Measurements from ENCODE around the gene ZNF423. TPM values are rescaled to one million over a fixed set of nuclear protein-coding genes. Genes with fewer than 3 reads are reported as not detected.
A peak's percentile ranks its signal among the peaks of the same experiment; 100 is the strongest.

ZNF423 gene
- total and polyA plus RNA-seq, 3 experiments from 2014 or later: not detected

DNA sequence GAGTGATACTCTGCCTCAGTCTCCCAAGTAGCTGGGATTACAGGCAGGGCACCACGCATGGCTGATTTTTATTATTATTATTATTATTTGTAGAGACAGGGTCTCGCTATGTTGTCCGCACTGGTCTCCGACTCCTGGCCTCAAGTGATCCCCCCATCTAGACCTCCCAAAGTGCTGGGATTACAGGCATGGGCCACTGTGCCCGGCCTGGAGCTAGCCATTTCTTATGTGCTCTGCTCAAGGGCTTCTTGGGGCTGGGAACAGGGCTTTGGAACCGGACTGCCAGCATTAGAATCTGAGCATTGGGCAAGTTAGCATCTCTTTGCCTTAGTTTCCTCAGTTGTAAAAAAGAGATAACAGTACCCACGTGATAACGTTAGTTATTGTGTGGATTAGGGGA is 371.0 kb downstream of the ZNF423 start:
- H3K27ac Mint-ChIP-seq: no peak overlapping the region
- H3K27ac ChIP-seq (ENCODE audit: low read depth, low read length): no peak overlapping the region
- peaks cover 0 to 2% (median 0%) of the 10 kb centered on the region in 3 donors for H3K4me1 Mint-ChIP-seq
- no peak for DNase-seq
- CTCF ChIA-PET: no interaction called here
- peaks cover 6 to 7% of the 10 kb centered on the region in 2 donors for H3K27me3 Mint-ChIP-seq
- no peaks in the 10 kb centered on the region for H3K27me3 ChIP-seq (ENCODE audit: insufficient read depth, low read length, poor library complexity, severe bottlenecking)
- no peaks in the 10 kb centered on the region for H3K36me3 ChIP-seq (ENCODE audit: insufficient read depth, low read length)
- H3K4me1 ChIP-seq (ENCODE audit: insufficient read depth, low read length): peaks cover 5% of the 10 kb centered on the region
- peaks cover 0 to 4% (median 0%) of the 10 kb centered on the region in 5 donors for H3K9me3 Mint-ChIP-seq
- POLR2A ChIA-PET: no interaction called here
- no peak overlapping the region for H3K4me3 Mint-ChIP-seq
- no peaks in the 10 kb centered on the region for H3K9me3 ChIP-seq (ENCODE audit: low read length)
- H3K36me3 Mint-ChIP-seq: no peaks in the 10 kb centered on the region
- H3K4me3 ChIP-seq (ENCODE audit: low read length): no peak overlapping the region

GRCh38 chr16:49484451-49484849 is 371.5 kb downstream of the ZNF423 start:
- Histone ChIP-seq H3K9me3 (ENCODE audit: low read length) (no peaks in the 10 kb centered on the region), H3K4me3 (ENCODE audit: low read length) (no peak overlapping the region), H3K27ac (ENCODE audit: low read depth, low read length) (no peak overlapping the region), H3K27me3 (ENCODE audit: insufficient read depth, low read length, poor library complexity, severe bottlenecking) (no peaks in the 10 kb centered on the region), H3K4me1 (ENCODE audit: insufficient read depth, low read length) (peaks cover 5% of the 10 kb centered on the region), H3K36me3 (ENCODE audit: insufficient read depth, low read length) (no peaks in the 10 kb centered on the region)
- no peaks in the 10 kb centered on the region for H3K36me3 Mint-ChIP-seq
- H3K4me1 Mint-ChIP-seq: peaks cover 0 to 2% (median 0%) of the 10 kb centered on the region in 3 donors
- DNase-seq: no peak
- POLR2A ChIA-PET: no interaction called here
- peaks cover 6 to 7% of the 10 kb centered on the region in 2 donors for H3K27me3 Mint-ChIP-seq
- peaks cover 0 to 4% (median 0%) of the 10 kb centered on the region in 5 donors for H3K9me3 Mint-ChIP-seq
- CTCF ChIA-PET: no interaction called here
- no peak overlapping the region for H3K27ac Mint-ChIP-seq
- H3K4me3 Mint-ChIP-seq: no peak overlapping the region

DNA sequence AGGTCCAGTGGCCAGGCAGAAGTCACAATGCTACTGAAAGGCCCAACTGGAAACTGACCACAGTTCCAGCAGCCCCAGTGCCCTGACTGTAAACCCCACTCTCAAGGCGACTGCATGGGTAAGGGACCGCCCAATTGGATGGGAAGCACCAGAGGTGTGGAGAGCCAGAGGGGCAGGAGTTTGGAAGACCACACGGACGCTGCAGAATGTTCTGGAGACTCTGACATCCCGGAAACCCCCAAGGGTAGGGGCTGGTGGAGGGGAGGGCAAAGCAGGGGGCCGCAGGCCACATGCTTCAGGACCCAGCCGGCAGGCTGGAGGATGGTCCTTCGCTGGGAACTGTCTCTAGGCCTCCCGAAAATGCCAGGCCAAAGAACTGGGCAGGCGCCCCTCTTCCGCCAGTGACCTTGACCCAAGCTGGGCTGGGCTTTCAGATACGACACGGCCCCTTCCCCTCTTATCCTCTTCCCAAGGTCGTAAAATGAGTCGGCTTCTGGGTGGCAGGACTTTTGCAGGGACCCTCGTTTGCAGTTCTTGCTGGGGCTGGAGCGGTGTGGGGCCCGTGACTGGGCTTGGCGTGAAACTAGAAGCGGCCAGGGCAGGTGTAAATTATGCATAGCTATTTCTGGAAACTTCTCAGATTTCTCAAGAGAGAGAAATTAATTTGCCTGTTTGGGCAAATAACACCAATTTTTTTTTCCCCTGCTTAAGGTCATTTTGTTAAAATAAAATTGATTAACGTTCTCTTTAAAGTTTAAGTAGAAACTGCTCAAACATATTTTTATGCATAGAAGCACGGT is 372.1 kb downstream of the ZNF423 start:
- Mint-ChIP-seq H3K27me3 (peaks cover 6 to 7% of the 10 kb centered on the region in 2 donors), H3K4me3 (no peak overlapping the region), H3K27ac (no peak overlapping the region), H3K4me1 (peaks cover 0 to 2% (median 0%) of the 10 kb centered on the region in 3 donors), H3K36me3 (no peaks in the 10 kb centered on the region), H3K9me3 (peaks cover 0 to 4% (median 0%) of the 10 kb centered on the region in 5 donors)
- H3K4me1 ChIP-seq (ENCODE audit: insufficient read depth, low read length): peaks cover 5% of the 10 kb centered on the region
- H3K9me3 ChIP-seq (ENCODE audit: low read length): no peaks in the 10 kb centered on the region
- DNase-seq: no peak
- no peaks in the 10 kb centered on the region for H3K36me3 ChIP-seq (ENCODE audit: insufficient read depth, low read length)
- ChIA-PET CTCF (no interaction called here), POLR2A (no interaction called here)
- no peaks in the 10 kb centered on the region for H3K27me3 ChIP-seq (ENCODE audit: insufficient read depth, low read length, poor library complexity, severe bottlenecking)
- no peak overlapping the region for H3K4me3 ChIP-seq (ENCODE audit: low read length)
- H3K27ac ChIP-seq (ENCODE audit: low read depth, low read length): no peak overlapping the region

- Histone ChIP-seq H3K36me3 (ENCODE audit: insufficient read depth, low read length) (no peaks in the 10 kb centered on the region), H3K27ac (ENCODE audit: low read depth, low read length) (no peak overlapping the region), H3K9me3 (ENCODE audit: low read length) (no peaks in the 10 kb centered on the region), H3K4me1 (ENCODE audit: insufficient read depth, low read length) (peaks cover 5% of the 10 kb centered on the region), H3K27me3 (ENCODE audit: insufficient read depth, low read length, poor library complexity, severe bottlenecking) (no peaks in the 10 kb centered on the region), H3K4me3 (ENCODE audit: low read length) (no peak overlapping the region)
- H3K36me3 Mint-ChIP-seq: no peaks in the 10 kb centered on the region
- H3K27ac Mint-ChIP-seq: no peak overlapping the region
- peaks cover 6 to 7% of the 10 kb centered on the region in 2 donors for H3K27me3 Mint-ChIP-seq
- no peak overlapping the region for H3K4me3 Mint-ChIP-seq
- POLR2A ChIA-PET: no interaction called here
- peaks cover 0 to 4% (median 0%) of the 10 kb centered on the region in 5 donors for H3K9me3 Mint-ChIP-seq
- CTCF ChIA-PET: no interaction called here
- no peak for DNase-seq
- H3K4me1 Mint-ChIP-seq: peaks cover 0 to 2% (median 0%) of the 10 kb centered on the region in 3 donors
Measured at GRCh38 chr16:49483251-49483650, 372.7 kb downstream of the ZNF423 start.

- H3K36me3 Mint-ChIP-seq: no peaks in the 10 kb centered on the region
- Histone ChIP-seq H3K27ac (ENCODE audit: low read depth, low read length) (no peak overlapping the region), H3K36me3 (ENCODE audit: insufficient read depth, low read length) (no peaks in the 10 kb centered on the region), H3K27me3 (ENCODE audit: insufficient read depth, low read length, poor library complexity, severe bottlenecking) (no peaks in the 10 kb centered on the region), H3K4me3 (ENCODE audit: low read length) (no peak overlapping the region), H3K4me1 (ENCODE audit: insufficient read depth, low read length) (peaks cover 5% of the 10 kb centered on the region), H3K9me3 (ENCODE audit: low read length) (no peaks in the 10 kb centered on the region)
- H3K4me1 Mint-ChIP-seq: peaks cover 0 to 2% (median 0%) of the 10 kb centered on the region in 3 donors
- ChIA-PET CTCF (no interaction called here), POLR2A (no interaction called here)
- peak in 1 of 5 donors; percentile 4 for DNase-seq
- H3K27ac Mint-ChIP-seq: no peak overlapping the region
- H3K4me3 Mint-ChIP-seq: no peak overlapping the region
- peaks cover 6 to 7% of the 10 kb centered on the region in 2 donors for H3K27me3 Mint-ChIP-seq
- peaks cover 0 to 4% (median 0%) of the 10 kb centered on the region in 5 donors for H3K9me3 Mint-ChIP-seq
Measured at GRCh38 chr16:49482690-49483089, 373.2 kb downstream of the ZNF423 start.

DNA sequence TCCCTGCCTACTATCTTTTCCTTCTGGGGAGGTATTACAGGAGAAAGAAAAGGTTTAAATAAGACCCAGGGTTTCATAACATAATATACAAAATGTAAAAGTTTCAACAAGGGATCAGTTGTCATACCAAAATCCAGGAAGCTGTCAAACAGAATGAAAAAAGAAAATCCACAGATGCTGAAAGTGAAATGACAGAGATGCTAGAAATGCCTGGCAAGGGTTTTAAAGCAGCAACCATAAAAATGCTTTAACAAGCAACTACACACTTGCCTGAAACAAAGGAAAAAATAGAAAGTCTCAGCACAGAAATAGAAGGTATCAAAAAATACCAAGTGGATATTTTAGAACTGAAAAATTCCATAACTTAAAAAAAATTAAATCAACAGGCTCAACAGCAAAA is 377.3 kb downstream of the ZNF423 start:
- POLR2A ChIA-PET: no interaction called here
- DNase-seq: no peak
- H3K4me3 Mint-ChIP-seq: no peak overlapping the region
- no peaks in the 10 kb centered on the region for H3K36me3 Mint-ChIP-seq
- no peaks in the 10 kb centered on the region for H3K36me3 ChIP-seq (ENCODE audit: insufficient read depth, low read length)
- no peaks in the 10 kb centered on the region for H3K27me3 ChIP-seq (ENCODE audit: insufficient read depth, low read length, poor library complexity, severe bottlenecking)
- H3K27me3 Mint-ChIP-seq: peaks cover 6 to 7% of the 10 kb centered on the region in 2 donors
- peaks cover 0 to 2% (median 0%) of the 10 kb centered on the region in 3 donors for H3K4me1 Mint-ChIP-seq
- H3K9me3 Mint-ChIP-seq: no peaks in the 10 kb centered on the region
- no peaks in the 10 kb centered on the region for H3K4me1 ChIP-seq (ENCODE audit: insufficient read depth, low read length)
- CTCF ChIA-PET: no interaction called here
- H3K4me3 ChIP-seq (ENCODE audit: low read length): no peak overlapping the region
- H3K27ac Mint-ChIP-seq: no peak overlapping the region
- no peak overlapping the region for H3K27ac ChIP-seq (ENCODE audit: low read depth, low read length)
- no peaks in the 10 kb centered on the region for H3K9me3 ChIP-seq (ENCODE audit: low read length)

DNA sequence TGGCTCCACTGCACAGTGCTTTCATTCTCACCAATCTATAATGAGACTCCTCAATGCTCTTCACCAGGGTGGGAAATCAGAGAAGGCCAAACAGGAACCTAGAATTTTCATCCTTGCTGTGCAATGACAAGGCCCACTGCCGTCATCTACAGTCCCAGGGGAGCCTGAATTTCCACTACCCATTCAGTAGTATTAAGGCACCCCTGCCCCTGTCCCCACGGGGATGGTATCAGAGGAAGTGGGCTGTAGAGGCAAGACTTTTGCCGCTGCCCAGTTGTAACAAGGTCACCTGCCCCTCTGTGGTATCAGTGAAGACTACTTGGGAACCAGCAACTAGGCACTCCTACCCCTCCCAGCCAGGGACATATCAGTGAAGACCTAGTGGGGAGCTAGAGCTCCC is 377.8 kb downstream of the ZNF423 start:
- H3K4me1 Mint-ChIP-seq: peaks cover 0 to under 1% (median 0%) of the 10 kb centered on the region in 3 donors
- H3K9me3 Mint-ChIP-seq: no peaks in the 10 kb centered on the region
- H3K4me3 Mint-ChIP-seq: no peak overlapping the region
- no peak overlapping the region for H3K27ac ChIP-seq (ENCODE audit: low read depth, low read length)
- no peak overlapping the region for H3K27ac Mint-ChIP-seq
- H3K36me3 ChIP-seq (ENCODE audit: insufficient read depth, low read length): no peaks in the 10 kb centered on the region
- H3K4me3 ChIP-seq (ENCODE audit: low read length): no peak overlapping the region
- H3K27me3 Mint-ChIP-seq: peaks cover 4 to 5% of the 10 kb centered on the region in 2 donors
- DNase-seq: peak in 1 of 5 donors; percentile 13
- ChIA-PET POLR2A (no interaction called here), CTCF (no interaction called here)
- H3K36me3 Mint-ChIP-seq: no peaks in the 10 kb centered on the region
- no peaks in the 10 kb centered on the region for H3K4me1 ChIP-seq (ENCODE audit: insufficient read depth, low read length)
- no peaks in the 10 kb centered on the region for H3K9me3 ChIP-seq (ENCODE audit: low read length)
- no peaks in the 10 kb centered on the region for H3K27me3 ChIP-seq (ENCODE audit: insufficient read depth, low read length, poor library complexity, severe bottlenecking)

GRCh38 chr16:49477250-49477895 is 378.5 kb downstream of the ZNF423 start:
- no peaks in the 10 kb centered on the region for H3K9me3 Mint-ChIP-seq
- H3K27me3 ChIP-seq (ENCODE audit: insufficient read depth, low read length, poor library complexity, severe bottlenecking): no peaks in the 10 kb centered on the region
- H3K27ac Mint-ChIP-seq: no peak overlapping the region
- no peak overlapping the region for H3K4me3 ChIP-seq (ENCODE audit: low read length)
- POLR2A ChIA-PET: no interaction called here
- H3K9me3 ChIP-seq (ENCODE audit: low read length): no peaks in the 10 kb centered on the region
- no peaks in the 10 kb centered on the region for H3K4me1 Mint-ChIP-seq
- no peak for DNase-seq
- no peaks in the 10 kb centered on the region for H3K36me3 ChIP-seq (ENCODE audit: insufficient read depth, low read length)
- H3K36me3 Mint-ChIP-seq: no peaks in the 10 kb centered on the region
- H3K27ac ChIP-seq (ENCODE audit: low read depth, low read length): no peak overlapping the region
- H3K4me1 ChIP-seq (ENCODE audit: insufficient read depth, low read length): no peaks in the 10 kb centered on the region
- H3K27me3 Mint-ChIP-seq: peaks cover 2 to 6% of the 10 kb centered on the region in 2 donors
- H3K4me3 Mint-ChIP-seq: no peak overlapping the region
- CTCF ChIA-PET: no interaction called here

Measured in CD8-positive, alpha-beta memory T cell (primary cell).